Measurements from ENCODE around the gene GGACT.

- TF ChIP-seq CTCF (IDR thresholded peaks at IDR 0.05) (no peak), ZFX (IDR thresholded peaks at IDR 0.05; ENCODE audit: borderline replicate concordance) (no peak)
These were observed 62.1 kb downstream of the GGACT start for GRCh38 chr13:100526318-100527000.

Data from 22Rv1 (cell line).